Peyer's patch (tissue), 4 donors: Measurements from ENCODE around the gene SNX8.

ENCODE experiments used
- POLR2A ChIP-seq, 2 donors: fragments of 450-650 bp; IDR thresholded peaks; one replicate each; pipeline ENCODE4 v1.5.1; 2017; ENCODE audit warnings: antibody characterized with exemption in 2 of 2, mild to moderate bottlenecking in 2 of 2, moderate library complexity in 2 of 2
- TF ChIP-seq, protein P1 (sequence below), 6 experiments: fragments of 450-650 bp in 4 of 6; fragments of 200-600 bp in 2 of 6; sonication (generic) in 1 of 6; IDR thresholded peaks; one replicate each; pipeline ENCODE4 v1.5.1; 2017 to 2019; ENCODE audit warnings: antibody characterized with exemption in 6 of 6, mild to moderate bottlenecking in 3 of 6, moderate library complexity in 1 of 6

DNA sequence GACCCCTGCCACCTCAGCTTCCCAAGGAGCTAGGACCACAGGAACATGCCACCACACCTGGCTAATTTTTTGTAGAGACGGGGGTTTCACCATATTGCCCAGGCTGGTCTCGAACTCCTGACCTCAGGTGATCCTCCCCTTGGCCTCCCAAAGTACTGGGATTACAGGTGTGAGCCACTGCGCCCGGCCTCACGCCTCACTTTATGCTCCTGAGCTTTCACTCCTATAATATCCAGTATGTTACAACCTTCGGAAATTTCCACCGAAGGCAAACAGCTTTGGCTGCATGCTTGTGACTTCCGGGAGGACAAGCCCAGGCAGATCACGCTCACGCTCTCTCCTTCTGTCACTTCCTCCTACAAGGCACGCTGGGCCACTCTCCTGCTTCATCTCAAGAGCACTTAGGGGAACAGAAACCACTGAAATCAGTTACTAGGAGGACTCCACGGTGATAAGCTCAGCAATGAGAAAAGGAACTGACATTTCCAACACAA, 77.1 kb downstream of the SNX8 start:
- TF ChIP-seq, protein P1, sequence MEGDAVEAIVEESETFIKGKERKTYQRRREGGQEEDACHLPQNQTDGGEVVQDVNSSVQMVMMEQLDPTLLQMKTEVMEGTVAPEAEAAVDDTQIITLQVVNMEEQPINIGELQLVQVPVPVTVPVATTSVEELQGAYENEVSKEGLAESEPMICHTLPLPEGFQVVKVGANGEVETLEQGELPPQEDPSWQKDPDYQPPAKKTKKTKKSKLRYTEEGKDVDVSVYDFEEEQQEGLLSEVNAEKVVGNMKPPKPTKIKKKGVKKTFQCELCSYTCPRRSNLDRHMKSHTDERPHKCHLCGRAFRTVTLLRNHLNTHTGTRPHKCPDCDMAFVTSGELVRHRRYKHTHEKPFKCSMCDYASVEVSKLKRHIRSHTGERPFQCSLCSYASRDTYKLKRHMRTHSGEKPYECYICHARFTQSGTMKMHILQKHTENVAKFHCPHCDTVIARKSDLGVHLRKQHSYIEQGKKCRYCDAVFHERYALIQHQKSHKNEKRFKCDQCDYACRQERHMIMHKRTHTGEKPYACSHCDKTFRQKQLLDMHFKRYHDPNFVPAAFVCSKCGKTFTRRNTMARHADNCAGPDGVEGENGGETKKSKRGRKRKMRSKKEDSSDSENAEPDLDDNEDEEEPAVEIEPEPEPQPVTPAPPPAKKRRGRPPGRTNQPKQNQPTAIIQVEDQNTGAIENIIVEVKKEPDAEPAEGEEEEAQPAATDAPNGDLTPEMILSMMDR (IDR thresholded peaks at IDR 0.05) = no peak
- no peak for TF ChIP-seq POLR2A (IDR thresholded peaks at IDR 0.05)
